GM12874 (cell line): ENCODE measurements around the gene TFAP2E.

Experiments
- TF ChIP-seq, protein P1 (sequence below): IDR thresholded peaks from 2 replicates; pipeline ENCODE4 v1.5.1; 2011; ENCODE audit warnings: low read depth, mild to moderate bottlenecking, control low read depth, low read length, moderate library complexity; ENCODE audit not compliant: insufficient read depth

The TFAP2E gene

DNA sequence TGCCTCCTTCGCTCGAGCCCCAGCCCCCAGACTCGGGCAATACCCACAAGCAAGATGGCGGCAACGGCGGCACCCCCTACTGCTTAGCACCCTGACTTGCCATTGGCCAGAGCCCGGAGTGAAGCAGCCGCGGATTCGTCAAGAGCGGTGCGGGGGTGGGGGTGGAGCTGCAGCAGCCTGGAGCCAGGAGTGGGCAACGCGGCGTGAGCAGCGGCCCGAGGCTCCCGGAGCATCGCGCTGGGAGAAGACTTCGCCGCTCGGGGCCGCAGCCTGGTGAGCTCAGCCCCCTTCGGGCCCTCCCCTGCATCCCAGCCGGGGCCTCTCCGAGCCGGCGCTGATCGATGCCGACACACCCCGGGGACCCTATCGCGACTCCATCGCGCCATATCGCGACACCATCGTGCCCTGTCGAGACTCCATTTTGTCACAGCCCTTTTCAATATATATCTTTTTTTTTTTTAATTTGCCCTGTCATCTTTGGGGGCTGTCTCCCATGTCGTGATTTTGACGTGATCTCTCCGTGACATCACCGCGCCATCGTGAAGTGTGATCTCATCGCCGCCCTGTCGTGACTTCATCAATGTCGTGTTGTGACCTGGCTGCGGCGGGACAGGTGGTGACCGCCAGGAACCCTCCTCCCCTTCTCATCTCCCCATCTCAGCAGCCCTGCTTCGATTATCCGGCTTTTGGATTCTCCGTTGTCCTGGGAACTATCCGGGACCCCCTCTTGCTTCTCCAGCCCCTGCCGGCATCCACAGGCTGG is 15.3 kb upstream of the TFAP2E start, which contains the start of gene NCDN:
NCDN (plus strand) TSS at position 189 of the 763 bp plus-strand sequence; CDS start at position 581, 392 bp downstream.
- TF ChIP-seq, protein P1, sequence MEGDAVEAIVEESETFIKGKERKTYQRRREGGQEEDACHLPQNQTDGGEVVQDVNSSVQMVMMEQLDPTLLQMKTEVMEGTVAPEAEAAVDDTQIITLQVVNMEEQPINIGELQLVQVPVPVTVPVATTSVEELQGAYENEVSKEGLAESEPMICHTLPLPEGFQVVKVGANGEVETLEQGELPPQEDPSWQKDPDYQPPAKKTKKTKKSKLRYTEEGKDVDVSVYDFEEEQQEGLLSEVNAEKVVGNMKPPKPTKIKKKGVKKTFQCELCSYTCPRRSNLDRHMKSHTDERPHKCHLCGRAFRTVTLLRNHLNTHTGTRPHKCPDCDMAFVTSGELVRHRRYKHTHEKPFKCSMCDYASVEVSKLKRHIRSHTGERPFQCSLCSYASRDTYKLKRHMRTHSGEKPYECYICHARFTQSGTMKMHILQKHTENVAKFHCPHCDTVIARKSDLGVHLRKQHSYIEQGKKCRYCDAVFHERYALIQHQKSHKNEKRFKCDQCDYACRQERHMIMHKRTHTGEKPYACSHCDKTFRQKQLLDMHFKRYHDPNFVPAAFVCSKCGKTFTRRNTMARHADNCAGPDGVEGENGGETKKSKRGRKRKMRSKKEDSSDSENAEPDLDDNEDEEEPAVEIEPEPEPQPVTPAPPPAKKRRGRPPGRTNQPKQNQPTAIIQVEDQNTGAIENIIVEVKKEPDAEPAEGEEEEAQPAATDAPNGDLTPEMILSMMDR: no peak

DNA sequence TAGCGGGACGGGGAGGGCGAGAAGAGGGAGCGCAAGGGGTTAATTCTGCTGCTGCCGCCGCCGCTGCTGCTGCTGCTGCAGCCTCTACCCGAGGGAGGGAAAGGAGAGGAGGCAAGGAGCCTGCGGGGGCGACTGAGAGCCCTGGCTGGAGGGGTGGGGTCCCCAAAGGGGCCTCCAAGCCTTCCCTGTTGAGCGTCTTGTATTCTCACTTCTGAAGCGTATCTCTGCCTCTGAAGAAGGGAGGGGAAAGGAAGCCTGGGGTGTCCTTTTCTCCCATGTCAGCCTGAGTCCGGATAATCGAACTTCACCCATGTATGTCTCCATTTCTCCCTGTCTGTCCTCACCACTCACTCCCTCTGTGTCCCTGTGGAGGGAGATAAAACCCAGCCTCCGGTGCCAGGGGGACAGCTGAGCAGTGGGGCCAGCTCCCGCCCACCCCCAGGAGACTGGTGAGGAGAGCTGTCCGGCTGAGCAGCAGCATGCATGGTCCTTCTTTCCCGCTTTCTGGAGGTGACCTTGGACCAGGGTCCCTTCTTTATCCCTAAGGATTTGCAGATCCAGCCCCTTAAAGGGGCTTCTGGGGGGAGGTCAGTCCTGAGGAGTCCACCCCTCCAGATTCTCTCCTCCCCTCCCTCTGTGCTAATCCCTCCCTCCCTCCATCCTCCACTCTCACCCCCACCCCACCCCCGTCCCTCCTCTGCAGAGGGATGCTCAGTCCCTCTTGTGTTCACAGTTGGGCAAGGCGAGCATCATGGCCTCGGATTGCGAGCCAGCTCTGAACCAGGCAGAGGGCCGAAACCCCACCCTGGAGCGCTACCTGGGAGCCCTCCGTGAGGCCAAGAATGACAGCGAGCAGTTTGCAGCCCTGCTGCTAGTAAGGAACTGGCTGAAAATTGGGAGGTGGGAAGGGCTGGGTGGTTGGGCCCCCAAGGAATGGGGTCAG is 14.5 kb upstream of the TFAP2E start:
- TF ChIP-seq, protein P1: no peak

DNA sequence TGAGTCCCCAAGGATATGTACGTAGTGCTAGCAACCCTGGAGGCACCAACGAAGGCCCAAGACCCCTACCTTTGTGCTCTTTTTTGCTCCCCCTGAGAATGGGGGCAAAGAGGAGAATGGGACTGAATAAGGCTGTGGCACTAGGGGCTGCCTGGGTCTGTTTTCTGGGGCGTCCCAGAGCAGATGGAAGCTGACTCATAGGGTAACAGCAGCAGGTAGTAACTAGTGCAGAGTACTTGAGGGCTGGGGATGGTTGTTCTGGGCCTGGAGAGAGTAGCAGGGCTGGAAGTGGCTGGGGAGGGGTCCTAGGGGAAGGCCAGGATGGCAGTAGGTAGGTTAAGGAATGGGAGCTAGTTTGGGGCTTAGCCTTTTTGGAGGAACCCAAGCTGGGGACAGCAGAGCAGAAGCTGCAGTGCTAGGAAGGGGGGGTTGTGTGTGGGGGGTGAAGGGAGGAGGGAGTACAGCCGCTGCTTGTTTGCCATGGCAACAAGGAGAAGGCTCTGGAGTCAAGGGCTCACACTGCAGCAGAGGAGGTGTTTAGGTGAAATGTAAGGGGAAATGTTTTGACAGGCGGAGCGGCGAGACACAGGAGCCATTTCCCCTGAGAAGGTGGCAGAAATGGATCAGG is 13.7 kb upstream of the TFAP2E start:
- TF ChIP-seq, protein P1: no peak

DNA sequence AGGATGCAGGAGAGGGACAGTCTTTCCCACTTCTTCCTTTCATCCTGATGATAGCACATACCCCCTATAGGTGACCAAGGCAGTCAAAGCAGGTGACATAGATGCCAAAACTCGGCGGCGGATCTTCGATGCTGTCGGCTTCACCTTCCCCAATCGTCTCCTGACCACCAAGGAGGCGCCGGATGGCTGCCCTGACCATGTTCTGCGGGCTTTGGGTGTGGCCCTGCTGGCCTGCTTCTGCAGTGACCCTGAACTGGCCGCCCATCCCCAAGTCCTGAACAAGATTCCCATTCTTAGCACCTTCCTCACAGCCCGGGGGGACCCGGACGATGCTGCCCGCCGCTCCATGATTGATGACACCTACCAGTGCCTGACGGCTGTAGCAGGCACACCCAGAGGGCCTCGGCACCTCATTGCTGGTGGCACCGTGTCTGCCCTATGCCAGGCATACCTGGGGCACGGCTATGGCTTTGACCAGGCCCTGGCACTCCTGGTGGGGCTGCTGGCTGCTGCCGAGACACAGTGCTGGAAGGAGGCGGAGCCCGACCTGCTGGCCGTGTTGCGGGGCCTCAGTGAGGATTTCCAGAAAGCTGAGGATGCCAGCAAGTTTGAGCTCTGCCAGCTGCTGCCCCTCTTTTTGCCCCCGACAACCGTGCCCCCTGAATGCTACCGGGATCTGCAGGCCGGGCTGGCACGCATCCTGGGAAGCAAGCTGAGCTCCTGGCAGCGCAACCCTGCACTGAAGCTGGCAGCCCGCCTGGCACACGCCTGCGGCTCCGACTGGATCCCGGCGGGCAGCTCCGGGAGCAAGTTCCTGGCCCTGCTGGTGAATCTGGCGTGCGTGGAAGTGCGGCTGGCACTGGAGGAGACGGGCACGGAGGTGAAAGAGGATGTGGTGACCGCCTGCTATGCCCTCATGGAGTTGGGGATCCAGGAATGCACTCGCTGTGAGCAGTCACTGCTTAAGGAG is 12.6 kb upstream of the TFAP2E start:
- TF ChIP-seq, protein P1: no peak

DNA sequence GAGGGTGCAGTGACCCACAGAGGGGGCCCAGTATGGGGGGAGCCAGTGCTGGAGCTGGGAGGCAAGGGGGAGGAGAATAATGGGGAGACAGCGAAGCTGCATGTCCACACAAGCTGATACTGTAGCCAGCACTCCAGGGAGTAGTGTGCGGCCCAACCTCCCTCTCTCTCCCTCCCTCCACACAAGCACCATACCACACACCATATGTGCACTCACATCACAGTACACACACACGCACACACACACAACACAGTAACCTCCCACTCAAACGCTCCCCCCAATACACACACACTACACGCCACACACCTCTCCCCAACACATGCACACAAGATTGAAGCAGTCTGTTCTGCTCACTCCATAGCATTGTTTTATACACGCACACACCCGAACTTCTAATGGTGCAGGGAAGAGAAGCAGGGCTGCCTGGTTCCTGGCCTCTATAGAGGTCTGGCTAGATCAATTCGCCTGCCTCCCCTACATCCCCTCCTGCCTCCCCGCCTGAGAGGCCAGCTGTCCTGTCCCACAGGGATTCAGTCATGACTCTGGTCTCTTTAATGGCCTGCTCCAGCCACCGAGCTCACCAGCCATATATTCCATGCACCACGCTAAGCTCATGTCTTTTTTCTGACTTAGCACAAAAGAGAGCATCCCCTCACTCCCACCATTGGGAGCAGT is 11.7 kb upstream of the TFAP2E start:
- TF ChIP-seq, protein P1: no peak

DNA sequence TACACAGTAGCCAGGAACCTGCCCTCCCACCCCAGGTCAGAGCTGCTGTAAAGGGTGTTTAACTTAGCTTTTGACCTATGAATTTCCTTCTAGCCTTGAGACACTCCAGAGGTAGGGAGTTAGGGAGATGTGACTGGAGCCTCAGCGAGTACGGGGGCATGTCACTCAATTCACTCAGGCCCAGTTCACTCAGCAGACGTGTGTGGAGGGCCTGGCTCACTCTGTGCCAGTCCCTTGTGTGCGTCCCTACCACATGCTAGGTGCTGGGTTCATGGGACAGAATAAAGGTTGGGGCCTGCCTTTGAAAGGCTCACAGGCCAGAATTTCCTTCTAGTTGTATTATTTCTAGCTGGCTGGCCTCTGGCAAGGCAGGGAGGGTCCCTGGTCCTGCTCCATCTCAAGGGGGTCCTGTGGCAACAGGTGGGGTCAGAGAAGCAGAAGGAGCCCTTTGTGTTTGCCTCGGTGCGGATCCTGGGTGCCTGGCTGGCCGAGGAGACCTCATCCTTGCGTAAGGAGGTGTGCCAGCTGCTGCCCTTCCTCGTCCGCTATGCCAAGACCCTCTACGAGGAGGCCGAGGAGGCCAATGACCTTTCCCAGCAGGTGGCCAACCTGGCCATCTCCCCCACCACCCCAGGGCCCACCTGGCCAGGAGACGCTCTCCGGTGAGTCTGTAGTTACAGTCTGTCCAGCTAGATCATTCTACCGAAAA is 11.0 kb upstream of the TFAP2E start:
- TF ChIP-seq, protein P1: no peak
